ENCODE data around the gene FGF14. TPM values are rescaled to one million over a fixed set of nuclear protein-coding genes. Genes with fewer than 3 reads are reported as not detected.
"Not testable (repeated sequence)": the region's sequence is repeated elsewhere in the genome, so short reads cannot be mapped to it uniquely, and the experiment has no call there.

FGF14 gene
- total RNA-seq, 1 donor from 2014 or later, result 4.6 TPM

DNA sequence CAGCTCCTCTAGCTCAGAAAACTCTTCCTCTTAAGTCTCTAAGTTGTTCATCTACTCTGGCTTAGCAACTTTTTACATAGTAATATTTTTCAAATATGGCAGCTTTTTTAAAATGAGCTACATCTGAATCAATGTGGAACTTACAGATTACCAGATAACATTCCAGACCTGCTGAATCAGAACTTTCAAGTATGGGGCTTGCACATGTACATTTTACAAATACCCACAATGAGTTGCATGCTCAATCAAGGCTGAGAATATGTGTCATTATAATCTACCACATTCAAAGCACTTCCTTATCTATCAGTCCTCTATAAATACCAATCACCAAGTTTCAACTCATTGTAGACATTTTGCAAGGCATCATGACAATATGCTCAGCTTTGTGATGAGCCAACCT, 383.1 kb downstream of the FGF14 start:
- TF ChIP-seq, protein P1, sequence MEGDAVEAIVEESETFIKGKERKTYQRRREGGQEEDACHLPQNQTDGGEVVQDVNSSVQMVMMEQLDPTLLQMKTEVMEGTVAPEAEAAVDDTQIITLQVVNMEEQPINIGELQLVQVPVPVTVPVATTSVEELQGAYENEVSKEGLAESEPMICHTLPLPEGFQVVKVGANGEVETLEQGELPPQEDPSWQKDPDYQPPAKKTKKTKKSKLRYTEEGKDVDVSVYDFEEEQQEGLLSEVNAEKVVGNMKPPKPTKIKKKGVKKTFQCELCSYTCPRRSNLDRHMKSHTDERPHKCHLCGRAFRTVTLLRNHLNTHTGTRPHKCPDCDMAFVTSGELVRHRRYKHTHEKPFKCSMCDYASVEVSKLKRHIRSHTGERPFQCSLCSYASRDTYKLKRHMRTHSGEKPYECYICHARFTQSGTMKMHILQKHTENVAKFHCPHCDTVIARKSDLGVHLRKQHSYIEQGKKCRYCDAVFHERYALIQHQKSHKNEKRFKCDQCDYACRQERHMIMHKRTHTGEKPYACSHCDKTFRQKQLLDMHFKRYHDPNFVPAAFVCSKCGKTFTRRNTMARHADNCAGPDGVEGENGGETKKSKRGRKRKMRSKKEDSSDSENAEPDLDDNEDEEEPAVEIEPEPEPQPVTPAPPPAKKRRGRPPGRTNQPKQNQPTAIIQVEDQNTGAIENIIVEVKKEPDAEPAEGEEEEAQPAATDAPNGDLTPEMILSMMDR (IDR thresholded peaks at IDR 0.05; ENCODE audit: unreplicated experiment), result no peak
- H3K36me3 Mint-ChIP-seq (ENCODE audit: insufficient read depth), result no peaks in the 10 kb centered on the region
- no peak overlapping the region for H3K27ac Mint-ChIP-seq
- no peaks in the 10 kb centered on the region for H3K27me3 Mint-ChIP-seq
- DNase-seq (ENCODE audit: low spot score, unreplicated experiment), result no peak
- no peaks in the 10 kb centered on the region for H3K4me1 Mint-ChIP-seq (ENCODE audit: low read depth)
- peaks cover 24% of the 10 kb centered on the region for H3K9me3 Mint-ChIP-seq (ENCODE audit: low read depth)
- H3K4me3 Mint-ChIP-seq (ENCODE audit: low read depth), result no peak overlapping the region

DNA sequence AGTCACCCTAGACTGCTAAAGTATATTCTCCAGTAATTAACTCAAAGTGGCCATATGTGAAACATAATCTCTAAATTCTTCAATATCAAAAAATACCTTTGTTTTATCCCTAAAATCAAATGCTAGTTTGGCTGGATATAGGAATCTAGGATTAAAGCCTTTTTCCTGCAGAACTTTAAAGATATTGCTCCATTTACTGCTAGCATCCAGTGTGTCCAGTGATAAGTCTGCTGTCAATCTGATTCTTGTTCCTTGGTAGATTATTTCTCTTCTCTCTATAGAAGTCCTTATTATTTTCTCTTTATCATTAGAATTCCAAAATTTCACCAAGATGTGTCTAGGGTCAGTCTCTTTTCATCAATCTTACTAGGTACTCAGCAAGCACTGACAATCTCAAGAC, 384.6 kb downstream of the FGF14 start:
- Mint-ChIP-seq H3K4me1 (ENCODE audit: low read depth) (no peaks in the 10 kb centered on the region), H3K9me3 (ENCODE audit: low read depth) (peaks cover 24% of the 10 kb centered on the region), H3K4me3 (ENCODE audit: low read depth) (no peak overlapping the region), H3K27me3 (no peaks in the 10 kb centered on the region), H3K27ac (no peak overlapping the region), H3K36me3 (ENCODE audit: insufficient read depth) (no peaks in the 10 kb centered on the region)
- TF ChIP-seq, protein P1 (IDR thresholded peaks at IDR 0.05; ENCODE audit: unreplicated experiment), result no peak
- no peak for DNase-seq (ENCODE audit: low spot score, unreplicated experiment)

DNA sequence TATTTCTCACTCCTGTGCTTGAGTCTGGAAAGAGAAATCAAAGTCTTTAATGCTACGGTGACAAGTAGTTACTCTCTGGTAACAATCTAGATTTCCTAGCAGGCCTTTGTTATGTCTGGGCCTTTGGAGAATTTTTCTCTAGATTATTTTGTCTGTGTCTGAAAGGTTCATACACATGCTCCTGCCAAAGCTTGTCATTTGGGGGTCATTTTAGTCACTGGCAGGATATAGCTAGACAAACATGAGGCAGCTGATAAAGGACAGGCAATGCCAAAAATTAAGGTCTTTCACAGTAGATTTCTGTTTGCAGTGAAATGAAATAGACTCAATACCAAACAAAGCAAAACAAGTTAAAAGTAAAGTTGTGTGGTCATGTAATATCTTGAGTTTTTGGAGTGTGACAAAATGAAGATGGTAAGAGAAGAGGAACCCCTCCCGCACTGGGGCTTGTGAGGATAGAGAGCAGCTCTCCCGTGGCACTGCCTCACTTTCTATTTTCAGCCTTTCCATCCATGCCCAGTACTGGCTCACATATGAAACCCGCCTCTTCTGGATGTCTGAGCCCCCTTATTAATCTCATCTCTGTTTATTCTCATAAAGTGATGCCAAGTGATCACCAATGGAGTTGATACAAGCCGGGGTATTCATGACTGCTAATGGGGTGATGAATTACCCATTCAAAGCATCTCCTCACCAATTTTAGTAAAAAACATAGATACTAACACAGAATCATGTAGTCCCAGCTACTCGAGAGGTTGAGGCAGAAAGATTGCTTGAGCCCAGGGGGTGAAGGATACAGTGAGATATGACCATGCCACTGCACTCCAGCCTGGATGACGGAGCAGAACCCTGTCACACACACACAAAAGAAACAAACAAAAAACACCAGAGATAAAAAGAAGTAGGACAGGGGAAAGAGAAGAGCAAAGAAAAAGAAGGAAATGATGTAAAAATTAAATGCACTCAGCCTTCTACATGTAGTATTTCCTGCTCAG, 389.3 kb downstream of the FGF14 start:
- H3K4me3 Mint-ChIP-seq (ENCODE audit: low read depth), result no peak overlapping the region
- TF ChIP-seq, protein P1 (IDR thresholded peaks at IDR 0.05; ENCODE audit: unreplicated experiment), result no peak
- no peaks in the 10 kb centered on the region for H3K36me3 Mint-ChIP-seq (ENCODE audit: insufficient read depth)
- H3K4me1 Mint-ChIP-seq (ENCODE audit: low read depth), result no peaks in the 10 kb centered on the region
- H3K9me3 Mint-ChIP-seq (ENCODE audit: low read depth), result peaks cover 9% of the 10 kb centered on the region
- no peak overlapping the region for H3K27ac Mint-ChIP-seq
- DNase-seq (ENCODE audit: low spot score, unreplicated experiment), result no peak
- no peaks in the 10 kb centered on the region for H3K27me3 Mint-ChIP-seq

DNA sequence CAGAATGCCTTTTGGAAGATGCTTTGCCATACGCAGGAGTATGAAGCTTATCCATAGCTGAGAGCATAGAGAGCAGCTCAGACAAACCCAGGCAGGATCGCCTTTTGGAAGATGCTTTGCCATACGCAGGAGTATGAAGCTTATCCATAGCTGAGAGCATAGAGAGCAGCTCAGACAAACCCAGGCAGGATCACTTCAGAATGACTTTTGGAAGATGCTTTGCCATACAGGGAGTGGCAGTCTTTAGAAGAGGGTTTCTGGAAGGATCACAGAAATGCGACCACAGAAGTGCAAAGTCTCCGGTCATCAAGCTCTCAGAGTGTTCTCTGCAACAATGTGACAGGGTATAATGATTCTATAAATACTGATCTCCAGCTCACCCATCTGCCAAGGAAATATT, 390.4 kb downstream of the FGF14 start:
- H3K27me3 Mint-ChIP-seq; H3K4me3 Mint-ChIP-seq (ENCODE audit: low read depth); H3K36me3 Mint-ChIP-seq (ENCODE audit: insufficient read depth); DNase-seq (ENCODE audit: low spot score, unreplicated experiment); H3K27ac Mint-ChIP-seq; H3K4me1 Mint-ChIP-seq (ENCODE audit: low read depth); H3K9me3 Mint-ChIP-seq (ENCODE audit: low read depth): not testable (repeated sequence)

DNA sequence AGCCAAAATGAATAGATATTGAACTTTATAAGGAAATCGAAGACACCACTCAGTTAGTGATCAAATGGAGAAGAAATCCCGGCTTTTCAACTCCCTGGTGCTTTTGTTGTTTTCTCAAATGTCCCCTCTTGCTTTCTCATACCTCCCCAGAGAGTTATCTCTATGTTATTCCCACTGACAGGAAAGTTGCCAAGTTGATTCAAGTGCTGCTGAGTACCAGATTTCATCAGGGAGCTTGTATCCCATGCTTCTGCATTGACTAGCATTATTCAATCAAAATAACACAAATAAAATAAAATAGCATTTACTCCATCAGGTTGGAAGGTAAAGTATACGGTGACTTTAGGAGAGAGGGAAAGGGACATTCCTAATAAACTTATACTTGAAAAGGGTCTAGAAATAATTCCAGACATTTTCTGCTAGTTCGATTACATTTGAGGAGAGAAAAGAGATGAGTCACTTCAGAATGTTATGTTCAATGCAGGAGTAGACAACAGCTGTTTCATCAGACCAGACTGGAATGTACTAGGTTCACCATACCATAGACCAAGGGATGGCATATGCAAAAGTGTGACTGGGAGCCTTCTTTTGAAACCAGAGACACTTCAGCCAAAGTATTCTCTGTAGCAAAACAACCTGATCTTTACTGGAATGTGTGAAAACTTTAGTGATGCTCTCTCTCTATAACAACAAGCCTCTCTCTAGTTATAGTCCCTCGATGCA, 397.8 kb downstream of the FGF14 start:
- TF ChIP-seq, protein P1 (IDR thresholded peaks at IDR 0.05; ENCODE audit: unreplicated experiment), result no peak
- Mint-ChIP-seq H3K4me3 (ENCODE audit: low read depth) (no peak overlapping the region), H3K4me1 (ENCODE audit: low read depth) (no peaks in the 10 kb centered on the region), H3K36me3 (ENCODE audit: insufficient read depth) (no peaks in the 10 kb centered on the region), H3K27me3 (no peaks in the 10 kb centered on the region), H3K27ac (no peak overlapping the region), H3K9me3 (ENCODE audit: low read depth) (no peaks in the 10 kb centered on the region)
- no peak for DNase-seq (ENCODE audit: low spot score, unreplicated experiment)

Measured in progenitor cell of endocrine pancreas (in vitro differentiated cells).